ENCODE data around the gene SAMD13.

GRCh38 chr1:84293766-84294165 lies 7.7 kb upstream of the SAMD13 start:
- TF ChIP-seq CTCF (IDR thresholded peaks at IDR 0.05) (no peak), POLR2A (IDR thresholded peaks at IDR 0.05) (no peak)

All from right lobe of liver (tissue), 4 donors.